Epithelial cell of esophagus (primary cell): Measurements from ENCODE around the gene FOXO6.

ENCODE experiments used
- DNase-seq: peaks from one replicate; pipeline ENCODE4 v3.0.0; 2010; ENCODE audit warnings: low read depth
- H3K4me3 ChIP-seq: 2 replicates; pipeline ENCODE4 v1.5.1; 2011; ENCODE audit warnings: mild to moderate bottlenecking, low read length, control low read depth
- CTCF ChIP-seq: IDR thresholded peaks from 2 replicates; pipeline ENCODE4 v1.5.1; 2011; ENCODE audit warnings: low read depth, mild to moderate bottlenecking, low read length, control low read depth, inconsistent platforms; ENCODE audit not compliant: insufficient read depth; ENCODE audit errors: missing control alignments

The FOXO6 gene

GRCh38 chr1:41419584-41420295 is 58.5 kb downstream of the FOXO6 start:
- peak; percentile 24 for DNase-seq
- no peak for TF ChIP-seq CTCF
- no peak overlapping the region for H3K4me3 ChIP-seq

DNA sequence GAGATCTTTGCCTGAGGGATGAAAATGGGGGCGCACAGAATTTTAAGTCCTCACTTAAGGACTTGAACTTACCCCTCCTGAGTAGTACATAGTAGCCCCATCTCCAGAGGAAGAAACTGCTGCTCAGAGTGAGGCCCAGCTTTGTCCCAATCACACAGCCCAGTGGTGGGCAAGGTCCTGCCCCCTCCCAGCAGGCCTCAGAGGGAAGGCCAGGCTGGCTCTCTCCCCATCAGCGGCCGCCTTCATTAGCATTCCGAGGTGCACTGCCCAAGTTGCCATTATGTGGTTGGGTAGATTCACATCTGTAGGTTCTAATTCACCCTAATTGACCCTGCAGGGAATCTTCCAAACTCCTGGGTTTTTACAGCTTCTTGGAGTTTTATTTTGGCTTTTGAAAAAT is 59.1 kb downstream of the FOXO6 start:
- TF ChIP-seq CTCF: no peak
- H3K4me3 ChIP-seq: no peak overlapping the region
- DNase-seq: no peak

DNA sequence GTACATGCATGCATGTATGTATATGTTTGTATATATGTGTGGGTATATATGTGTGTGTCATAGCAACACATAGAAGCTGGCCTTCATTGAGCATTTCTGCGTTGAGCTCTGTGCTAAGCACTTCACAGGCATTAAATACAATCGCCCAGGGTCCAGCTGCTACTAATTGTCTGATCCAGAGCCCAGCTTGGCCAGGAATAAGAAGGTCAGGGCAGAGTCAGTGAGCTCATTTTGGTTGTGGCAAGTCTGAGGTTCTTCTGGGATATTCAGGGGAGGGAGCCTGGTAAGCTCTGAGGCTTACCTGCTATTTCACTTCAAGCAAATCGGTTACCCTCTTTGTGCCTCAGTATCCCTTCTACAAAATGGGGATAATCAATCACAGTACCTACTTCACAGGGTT is 59.6 kb downstream of the FOXO6 start:
- TF ChIP-seq CTCF: no peak
- no peak overlapping the region for H3K4me3 ChIP-seq
- no peak for DNase-seq

- no peak for TF ChIP-seq CTCF
- no peak overlapping the region for H3K4me3 ChIP-seq
- DNase-seq: no peak
Measured at GRCh38 chr1:41422306-41422705, 61.1 kb downstream of the FOXO6 start.

DNA sequence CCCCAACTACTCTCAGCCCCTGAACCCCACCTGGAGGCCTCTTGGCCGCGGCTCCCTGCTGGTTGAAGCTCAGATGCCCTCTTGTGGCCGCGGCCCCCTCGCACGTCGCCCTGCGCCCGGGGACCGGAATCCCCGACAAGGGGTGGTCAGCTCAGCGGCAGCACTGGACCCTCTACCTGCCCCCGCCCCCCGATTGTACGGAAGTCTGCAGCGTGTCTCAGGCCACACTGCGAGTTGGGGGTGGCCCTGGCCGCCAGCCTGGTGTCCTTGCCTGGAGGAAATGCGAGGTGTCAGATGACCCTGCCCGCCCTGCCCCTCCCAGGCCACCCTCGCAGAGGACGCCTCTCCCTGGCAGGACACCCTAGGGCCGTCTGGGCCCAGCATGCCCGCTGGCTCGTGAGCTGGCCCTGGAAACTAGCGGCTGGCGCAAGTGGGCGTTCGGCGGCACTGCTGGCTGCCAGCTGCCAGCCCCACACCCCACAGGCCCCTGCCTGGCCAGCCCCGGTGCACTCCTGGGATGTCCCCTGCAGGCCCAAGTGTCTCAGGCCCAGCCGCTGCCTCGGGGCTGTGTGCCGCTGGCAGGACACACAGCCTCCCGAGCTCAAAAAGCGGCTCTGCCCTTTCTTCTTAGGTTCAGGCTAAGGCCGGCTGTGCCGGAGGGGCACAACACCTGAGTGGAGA is 62.4 kb downstream of the FOXO6 start:
- no peak for DNase-seq
- no peak overlapping the region for H3K4me3 ChIP-seq
- peak; percentile 15 for TF ChIP-seq CTCF

GRCh38 chr1:41424581-41425118 is 63.4 kb downstream of the FOXO6 start:
- no peak for DNase-seq
- no peak overlapping the region for H3K4me3 ChIP-seq
- no peak for TF ChIP-seq CTCF
